Activated CD4-positive, alpha-beta T cell treated with anti-CD3 and anti-CD28 coated beads, Interleukin-2, amount 50 U/mL, for 16 hours (primary cell): ENCODE measurements around the gene GSC2.
A peak's percentile ranks its signal among the peaks of the same experiment; 100 is the strongest.

Experiments
- DNase-seq: peaks from one replicate; pipeline ENCODE4 v3.0.0-alpha.2; 2020

The GSC2 gene, protein sequence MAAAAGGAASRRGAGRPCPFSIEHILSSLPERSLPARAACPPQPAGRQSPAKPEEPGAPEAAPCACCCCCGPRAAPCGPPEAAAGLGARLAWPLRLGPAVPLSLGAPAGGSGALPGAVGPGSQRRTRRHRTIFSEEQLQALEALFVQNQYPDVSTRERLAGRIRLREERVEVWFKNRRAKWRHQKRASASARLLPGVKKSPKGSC

DNA sequence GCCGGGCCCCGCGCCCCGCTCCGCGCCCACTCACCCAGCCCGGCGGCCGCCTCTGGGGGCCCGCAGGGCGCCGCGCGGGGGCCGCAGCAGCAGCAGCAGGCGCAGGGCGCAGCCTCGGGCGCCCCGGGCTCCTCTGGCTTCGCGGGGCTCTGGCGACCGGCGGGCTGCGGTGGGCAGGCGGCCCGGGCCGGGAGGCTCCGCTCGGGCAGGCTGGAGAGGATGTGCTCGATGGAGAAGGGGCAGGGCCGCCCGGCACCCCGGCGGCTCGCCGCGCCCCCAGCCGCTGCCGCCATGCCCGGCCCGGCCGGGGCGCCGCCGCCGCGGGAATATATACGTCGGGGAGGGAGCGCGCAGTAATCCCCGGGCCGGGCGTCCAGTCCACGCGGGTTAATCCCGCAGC, at the start of gene GSC2:
Gene GSC2, minus strand, starts transcription at position 302 of the 400 bp plus-strand sequence. Its CDS starts 9 bp downstream, at position 293.
- DNase-seq: no peak

DNA sequence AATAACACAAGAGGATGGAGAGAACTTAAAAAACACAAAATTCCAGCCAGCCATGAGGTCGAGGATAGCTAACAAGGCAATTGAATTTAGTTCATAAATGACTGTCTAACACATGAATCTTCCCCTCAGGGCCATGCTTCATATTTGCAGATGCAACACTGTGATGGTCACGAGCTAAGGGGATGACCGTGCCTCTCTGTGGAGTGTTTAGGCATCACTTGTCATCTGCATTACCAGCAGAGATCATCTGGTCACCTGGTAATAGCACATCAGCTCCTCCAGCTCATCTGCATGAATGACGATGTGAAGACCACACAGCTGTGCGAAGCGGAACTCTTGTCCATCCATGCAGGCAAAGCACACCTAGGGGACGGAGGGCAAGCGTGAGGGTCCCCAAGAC, 49.4 kb upstream of the GSC2 start:
- no peak for DNase-seq

DNA sequence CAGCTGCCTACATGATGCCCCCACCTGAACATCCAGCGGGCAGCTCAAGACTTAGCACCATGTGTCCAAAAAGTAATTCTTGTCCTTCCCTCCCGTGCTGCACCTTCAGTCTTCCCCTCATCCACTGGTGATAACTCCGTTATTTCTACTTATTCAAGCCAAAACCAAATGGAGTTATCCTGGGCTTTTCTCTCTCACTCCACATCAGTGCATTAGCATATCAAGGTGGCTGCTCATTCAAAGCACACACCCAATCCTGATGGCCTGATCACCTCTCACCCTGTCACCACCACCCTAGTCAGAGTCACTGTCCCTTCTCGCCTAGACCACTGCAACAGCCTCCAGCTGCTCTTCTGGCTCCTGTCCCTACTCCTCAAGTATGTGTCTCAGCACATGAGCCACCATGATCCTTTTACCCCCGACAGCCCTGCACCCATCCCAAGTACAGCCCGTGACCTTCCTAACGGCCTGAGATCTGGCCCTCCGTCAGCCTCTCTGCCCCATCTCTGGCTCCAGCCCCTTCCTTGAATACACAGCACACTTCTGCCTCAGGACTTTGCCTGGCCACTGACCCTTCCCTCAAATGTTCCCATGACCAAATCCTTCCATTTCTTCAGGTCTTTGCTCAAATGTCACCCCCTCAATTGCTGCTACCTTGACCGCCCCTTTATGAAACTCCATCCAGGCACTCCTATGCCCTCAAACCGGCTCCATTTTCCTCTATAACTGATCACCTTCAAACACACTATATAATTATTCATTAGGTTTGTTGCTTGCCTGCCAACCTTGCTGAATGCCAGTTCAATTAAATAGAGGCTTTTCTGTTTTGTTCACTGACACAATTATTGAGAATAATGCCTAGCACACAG, 48.1 kb upstream of the GSC2 start:
- DNase-seq: no peak

DNA sequence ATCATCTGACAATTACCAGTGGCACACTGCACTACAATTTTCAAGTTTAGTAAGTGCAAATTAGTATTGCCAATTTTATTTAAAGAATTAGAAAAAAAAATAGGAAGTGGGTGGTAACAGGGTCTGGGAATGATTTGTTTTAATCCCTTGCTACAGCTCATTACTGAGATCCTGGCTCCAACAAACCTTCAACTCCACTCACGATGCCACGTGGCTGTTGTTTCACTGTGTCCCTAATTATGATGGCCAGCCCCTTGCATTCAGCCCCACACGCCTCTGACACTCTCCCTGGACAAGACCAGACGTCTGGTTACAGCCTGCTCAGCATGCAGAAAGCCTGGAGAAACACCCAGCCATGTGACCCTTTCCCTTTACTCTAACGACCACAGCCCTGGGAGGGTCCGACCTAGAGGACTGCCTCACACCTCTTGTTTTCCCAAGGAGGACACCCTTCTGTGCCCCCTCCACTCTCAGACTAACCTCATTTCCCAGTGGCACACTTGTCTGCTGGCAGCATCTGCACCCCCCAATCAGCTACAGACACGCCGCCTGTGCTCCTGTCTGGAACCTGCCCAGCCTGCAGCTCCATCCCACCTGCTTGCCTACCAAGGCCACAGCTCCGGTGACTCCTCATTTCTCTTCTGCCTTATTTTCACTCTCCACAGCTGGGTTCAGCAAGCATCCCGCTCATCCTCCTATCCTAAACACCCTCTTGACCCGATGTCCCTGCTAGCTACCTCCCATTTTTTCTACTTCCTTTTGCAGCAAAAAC, 46.9 kb upstream of the GSC2 start:
- no peak for DNase-seq

DNA sequence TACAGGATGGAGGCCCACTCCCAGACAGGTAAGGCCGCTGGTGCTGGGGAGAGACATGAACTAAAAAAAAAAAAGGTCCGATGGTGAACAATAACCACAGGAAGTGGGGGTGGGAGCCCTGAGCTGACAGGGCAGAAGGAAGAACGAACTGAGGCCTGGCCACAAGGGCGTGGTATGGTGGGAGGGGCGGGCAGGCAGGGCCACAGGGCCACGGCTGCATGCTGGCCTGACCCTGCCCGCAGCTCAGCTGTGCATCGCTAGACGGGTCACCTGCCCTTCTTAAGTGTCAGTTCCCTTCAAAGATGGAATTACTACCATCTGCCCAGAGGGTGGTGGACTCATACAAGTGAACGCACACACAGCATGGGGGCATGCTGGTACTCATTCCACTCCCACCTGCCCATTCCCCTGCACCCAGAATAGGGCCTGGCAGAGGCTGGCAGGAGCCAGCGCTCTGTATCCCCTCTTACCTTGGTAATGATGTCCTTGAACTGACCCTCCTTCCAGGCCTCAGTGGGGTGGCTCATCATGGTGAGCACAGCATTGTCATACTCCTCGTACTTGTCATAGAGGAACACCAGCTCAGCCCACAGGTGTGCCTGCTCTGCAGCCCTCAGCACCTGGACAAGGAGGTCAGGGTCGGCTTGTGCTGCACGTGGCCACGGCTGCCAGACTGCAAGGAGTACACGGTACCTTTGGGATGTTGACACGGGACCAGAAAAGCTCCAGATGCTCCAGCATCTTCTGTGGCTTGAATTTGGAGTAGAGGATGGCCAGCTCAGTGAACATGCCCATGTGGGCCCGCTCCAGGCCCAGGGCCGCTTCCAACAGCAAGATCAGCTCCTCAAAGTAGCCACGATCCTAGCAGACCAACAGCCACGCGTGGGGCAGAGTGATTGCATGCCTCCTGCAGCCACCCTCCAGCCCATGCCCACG, 46.0 kb upstream of the GSC2 start:
- no peak for DNase-seq

DNA sequence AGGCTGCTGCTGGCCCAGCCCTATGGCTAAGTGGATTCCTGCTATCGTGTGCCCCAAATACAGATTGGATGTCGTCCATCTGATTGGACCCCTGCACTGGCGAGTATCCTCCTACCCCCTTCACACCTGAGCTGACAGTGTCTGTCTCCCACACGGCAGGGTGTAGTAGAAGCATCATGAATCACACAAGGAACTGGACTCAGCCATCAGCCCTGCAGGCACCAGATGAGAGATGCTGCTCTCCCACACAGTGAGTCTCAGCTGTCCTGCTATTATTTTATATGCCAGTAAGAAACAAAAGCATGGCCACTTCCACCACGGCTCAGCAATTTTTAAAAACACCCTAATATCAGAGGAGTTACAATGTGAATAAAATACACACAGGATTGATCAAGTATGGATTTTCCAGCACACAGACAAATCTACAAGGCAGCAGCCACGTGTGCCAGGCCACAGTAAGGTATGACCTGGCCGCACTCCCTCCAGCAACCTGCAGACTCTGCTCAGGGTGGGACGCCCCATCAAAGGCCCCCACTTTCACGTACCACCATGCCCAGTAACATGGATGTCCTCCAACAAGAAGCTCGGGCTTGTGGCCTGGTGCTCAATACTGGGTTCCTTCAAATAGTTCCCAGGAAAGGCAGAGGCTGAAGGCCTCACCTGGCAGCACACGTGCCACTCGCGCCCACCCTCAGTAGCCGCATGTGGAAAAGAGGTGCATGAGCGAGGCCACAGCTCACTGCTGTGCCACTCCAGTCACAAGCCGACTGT, 44.9 kb upstream of the GSC2 start:
- DNase-seq: no peak

DNA sequence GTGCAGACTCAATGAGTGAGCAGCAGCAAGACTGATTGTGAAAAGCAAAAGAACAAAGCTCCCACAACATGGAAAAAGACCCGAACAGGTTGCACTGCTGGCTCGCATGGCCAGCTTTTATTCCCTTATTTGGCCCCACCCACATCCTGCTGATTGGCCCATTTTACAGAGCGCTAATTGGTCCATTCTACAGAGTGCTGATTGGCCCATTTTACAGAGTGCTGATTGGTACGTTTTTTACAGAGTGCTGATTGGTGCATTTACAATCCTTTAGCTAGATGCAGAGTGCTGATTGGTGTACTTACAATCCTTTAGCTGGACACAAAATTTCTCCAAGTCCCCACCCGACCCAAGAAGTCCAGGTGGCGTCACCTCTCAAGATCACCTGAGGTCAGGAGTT, 43.8 kb upstream of the GSC2 start:
- DNase-seq: no peak

DNA sequence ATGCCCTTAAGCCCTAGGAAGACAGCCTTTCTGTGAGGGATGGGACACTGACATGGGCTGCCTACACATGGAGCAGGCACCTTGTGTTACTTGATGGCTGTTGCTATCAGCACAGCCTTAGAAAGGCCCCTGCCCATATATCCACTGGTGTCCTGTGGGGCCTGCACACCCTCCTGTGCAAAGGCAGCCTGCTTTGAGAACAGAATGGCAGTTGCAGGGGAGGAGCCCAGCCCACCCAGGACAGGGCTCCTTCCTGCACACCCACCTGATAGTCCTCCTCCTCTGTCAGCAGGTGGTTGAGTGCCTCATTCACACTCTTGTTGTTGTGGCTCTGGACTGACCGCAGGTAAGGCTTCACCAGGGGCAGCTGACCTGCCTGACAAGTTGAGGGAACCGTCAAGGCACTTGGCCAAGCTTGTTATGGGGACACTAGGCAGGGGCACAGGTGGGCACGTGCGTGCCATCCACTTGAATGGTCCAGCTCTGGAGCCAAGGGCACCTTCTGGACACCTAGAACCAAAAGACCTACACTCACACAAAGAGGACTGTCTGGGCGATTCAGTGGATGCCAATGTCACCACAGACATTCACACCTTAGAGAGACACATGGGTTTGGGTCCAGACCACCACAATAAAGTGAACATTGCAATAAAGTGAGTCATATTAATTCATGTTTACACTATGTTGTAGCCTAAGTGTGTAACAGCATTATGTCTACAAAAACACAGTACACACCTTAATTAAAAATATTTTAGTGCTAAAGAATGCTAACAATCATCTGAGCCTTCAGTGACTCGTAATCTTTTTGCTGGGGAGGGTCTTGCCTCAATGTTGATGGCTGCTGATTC, 37.8 kb upstream of the GSC2 start:
- DNase-seq: no peak

DNA sequence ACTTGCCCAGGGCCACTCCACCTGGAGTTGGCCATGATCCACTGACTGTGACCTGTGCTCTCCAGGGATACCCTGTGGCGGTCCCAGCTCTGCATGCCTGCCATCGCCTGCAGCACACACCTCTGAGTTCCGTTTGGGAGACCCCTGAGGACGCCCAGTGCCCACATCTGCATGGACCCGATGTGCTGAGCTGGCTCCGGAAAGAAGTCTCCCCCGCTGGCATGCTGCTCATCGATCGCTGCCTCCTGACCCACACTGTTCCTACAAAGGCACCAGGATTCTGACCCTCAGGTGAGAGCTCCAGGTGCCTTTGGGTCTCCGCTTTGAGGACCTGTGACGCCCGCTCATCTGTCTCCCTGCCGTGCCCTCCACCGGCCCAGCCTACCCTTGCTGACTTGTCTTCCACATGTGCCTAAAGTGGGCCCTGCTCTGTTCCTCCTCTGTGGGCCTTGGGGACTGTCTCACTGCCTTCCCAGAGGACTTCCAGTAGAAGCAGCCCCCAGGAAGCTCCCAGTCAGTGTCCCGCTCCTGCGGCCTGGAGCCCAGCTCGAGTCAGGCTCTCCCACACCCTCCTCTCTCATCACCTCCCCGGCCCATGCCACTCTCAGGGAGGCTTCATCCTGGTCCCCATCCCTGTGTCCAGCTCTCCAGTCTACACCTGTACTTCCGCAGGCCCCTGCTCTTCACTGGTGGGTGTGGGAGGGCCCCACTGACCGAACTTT, 34.3 kb upstream of the GSC2 start:
- no peak for DNase-seq

DNA sequence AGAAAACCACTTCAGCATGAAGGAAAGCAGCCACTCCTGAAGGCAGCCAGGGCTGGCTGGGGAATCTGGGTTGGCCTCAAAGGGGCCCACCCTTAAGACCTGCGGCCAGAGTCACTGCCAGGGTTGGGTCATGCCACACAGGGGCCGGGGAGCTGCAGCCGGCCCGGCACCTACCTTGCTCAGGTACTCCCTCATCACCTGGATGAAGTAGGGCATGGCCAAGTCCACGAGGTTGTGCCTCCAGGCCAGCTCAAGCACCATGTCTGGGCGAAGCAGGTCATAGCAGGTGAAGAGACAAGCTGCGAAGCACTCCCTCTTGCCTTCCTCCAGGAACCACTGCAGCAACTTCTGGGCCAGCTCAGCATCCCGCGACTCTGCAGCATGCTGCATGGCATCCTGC, 33.1 kb upstream of the GSC2 start:
- DNase-seq: no peak

DNA sequence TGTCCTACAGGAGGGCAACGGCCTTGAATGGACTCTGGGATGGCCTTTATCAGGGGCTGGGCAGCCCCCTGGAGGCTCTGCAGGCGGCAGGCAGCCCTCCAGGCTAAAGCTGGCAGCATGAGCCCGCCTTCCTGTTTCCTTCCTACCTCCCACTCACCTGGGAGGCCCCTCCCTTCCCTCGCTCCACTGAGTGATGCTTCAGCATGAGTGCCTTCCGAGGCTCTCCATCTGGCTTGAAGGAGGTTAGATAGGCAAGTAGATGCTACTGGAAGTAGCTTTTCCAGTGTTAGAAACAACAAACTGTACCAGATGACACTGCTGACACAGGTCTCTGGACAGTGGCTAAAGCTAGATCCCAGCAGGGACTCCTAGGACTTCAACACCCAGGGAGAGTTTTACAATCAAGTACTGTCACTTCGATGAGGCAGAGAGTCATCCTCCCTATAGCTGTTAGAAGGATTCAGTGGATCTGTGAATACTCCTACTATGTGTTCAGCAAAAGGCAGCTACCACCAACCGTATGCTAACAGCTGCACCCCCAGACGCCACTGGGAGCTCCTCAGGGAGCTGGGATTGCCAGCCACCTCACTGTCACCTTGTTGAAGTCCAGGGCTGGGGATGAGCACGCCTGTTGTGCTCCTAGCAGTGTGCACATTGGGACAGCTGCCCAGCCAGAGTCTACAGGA, 32.5 kb upstream of the GSC2 start:
- DNase-seq: no peak

DNA sequence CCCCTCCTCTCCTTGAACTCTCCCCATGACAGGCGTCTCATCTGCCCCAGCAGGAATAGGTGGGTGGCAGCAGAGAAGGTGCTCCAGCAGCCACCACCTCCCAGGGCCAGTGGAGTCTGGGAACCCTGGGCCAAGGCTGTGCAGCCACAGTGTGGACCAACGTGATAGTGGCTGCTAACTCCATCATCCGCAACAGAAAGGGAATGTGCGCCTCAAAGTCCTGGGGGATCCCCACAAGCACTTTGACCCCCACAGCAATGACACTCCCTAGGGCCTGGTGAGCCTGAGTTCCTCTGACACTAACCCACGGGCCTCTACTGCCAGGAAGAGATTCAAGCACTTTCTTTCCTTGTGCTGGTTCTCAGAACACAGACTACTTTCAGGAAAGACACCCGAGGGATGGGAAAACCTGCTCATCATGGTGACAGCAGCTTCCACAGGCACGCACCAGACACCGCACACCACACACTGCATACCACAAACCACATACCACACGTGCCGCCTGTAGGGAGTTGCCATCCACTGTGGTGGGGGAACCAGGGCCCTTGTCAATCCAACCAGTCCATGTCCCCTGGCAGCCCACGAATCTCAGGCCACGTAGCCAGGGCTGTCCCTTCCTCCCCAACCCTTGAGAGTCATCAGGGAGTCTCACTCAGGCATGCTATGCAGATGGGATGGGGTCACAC, 31.8 kb upstream of the GSC2 start:
- no peak for DNase-seq

DNA sequence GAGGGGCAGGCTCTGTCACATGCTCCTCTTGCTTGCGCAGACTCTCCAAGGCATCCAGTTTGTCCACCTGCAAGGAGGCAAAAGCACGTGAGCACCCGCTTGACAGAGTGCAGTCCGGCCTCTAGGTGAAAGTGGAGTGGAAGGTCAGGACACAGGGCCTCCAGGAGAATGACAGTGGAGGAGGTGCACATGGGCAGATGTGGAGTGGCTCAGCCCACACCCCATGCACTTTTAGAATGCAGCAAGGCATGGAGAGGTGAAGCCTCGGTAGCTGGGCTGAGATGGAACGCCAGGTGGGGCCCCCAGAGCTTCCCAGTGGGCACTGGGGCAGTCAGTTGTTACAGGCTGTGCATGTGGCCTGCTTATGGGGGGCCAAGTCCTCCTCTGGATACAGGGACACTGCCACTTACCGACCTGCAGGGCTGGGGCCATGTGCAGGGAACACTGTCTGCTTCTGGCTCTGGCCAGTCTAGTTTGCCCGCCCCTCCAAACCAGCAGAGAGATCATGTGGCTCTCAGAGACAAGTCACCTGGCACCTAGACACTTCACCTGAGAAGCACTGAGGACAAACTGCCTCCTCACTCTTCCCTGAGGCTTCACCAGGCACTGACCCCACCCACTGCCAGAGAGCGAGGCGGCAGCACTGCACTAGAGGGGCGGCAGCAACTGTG, 30.8 kb upstream of the GSC2 start:
- DNase-seq: no peak

DNA sequence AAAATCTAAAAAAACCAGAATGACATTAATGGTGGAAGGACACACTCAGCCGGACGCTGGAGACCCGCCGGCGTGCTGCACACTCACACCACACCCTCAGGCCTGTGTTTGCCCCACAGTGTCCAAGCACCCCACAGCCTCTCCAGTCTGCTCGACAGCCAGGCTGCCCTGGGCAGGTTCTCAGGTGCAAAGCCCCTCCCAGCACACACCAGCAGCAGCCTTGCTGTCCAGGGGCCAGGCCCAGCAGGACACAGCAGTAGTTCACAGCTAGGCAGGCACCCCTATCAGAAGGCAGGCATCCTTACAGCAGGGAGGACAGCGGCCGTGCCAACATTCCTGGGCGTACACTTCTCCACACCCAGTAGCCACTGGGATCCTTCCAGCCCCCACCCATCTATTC, 30.1 kb upstream of the GSC2 start:
- no peak for DNase-seq

DNA sequence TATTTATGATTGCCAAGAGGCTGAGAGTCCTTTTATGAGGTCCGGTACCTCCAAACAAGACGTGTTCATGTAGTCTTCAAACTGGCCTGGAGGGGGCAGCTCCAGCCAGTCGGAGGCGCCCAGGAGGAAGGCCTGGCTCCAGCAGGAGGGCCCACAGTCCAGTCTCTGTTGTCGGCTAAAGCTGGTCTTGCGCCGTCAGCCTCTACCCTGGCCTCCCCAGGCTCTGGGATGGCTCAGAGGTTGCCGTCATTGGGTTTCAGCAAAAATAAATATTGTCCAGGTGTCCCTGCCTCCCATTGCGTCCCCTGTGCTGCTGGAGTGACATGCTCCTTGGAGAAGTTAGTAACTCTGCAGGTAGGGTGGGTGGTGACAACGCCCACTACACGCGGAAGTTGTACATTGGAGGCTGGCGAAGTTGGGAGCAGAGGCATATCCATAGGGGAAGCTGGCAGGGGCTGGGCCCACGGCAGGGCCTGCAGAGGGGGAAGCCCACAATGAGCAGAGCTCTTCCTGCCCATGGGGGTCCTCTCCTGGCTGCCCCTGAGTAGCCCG, 29.5 kb upstream of the GSC2 start:
- peak; percentile 73 for DNase-seq

DNA sequence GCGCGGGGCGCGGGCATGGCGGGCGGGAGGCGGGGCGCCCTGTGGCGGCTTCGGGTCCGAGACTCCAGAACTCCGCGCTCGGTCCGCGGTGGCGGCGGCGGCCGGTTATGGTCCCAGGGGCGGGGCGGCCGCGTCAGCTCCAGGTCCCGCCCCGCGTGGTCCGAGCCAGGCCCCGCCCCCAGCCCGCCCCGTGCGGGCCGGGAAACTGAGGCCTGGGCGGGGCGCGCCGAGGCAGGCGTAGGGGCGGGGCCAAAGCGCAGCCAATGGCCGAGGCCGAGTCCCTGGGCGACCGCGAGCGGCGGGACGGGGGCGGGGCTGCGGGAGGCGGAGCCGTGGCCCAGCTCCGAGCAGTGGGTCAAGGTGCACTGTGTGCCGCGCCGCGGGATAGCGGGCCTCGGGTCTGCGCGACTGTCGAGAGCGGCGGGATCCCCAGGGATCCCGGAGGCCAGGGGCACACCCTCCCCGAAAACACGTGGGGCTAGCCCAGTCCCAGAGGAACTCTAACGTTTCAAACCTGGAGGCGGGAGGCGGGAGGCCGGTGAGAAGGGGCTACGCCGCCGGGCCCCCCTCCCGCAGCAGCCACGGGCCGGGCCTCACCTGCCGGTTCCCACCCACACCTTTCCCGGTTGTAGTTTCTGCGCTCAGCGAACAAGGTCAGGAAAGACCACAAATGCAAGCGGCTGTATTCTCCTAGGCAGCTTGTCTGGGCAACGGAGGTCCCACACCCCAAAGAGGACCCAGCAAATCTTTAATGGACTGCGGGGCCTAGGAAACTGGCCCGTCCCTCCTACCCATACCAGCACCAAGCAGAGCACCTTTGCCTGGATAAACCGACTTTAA, 28.8 kb upstream of the GSC2 start, which contains the start of gene SLC25A1:
Gene SLC25A1, minus strand, starts transcription at position 80 of the 840 bp plus-strand sequence. Its CDS starts 63 bp downstream, at position 17.
- DNase-seq: peak; percentile 93
